Keratinocyte (primary cell): ENCODE data around the gene NKX3-2. TPM values are rescaled to one million over a fixed set of nuclear protein-coding genes. Genes with fewer than 3 reads are reported as not detected.
A peak's percentile ranks its signal among the peaks of the same experiment; 100 is the strongest.

Experiments used
- DNase-seq: peaks from one replicate; pipeline ENCODE4 v3.0.0-alpha.2; 2011; ENCODE audit warnings: low read depth, missing footprints, low spot score
- FAIRE-seq: peaks from 2 replicates; lab custom pipeline; 2011; peaks lifted over from hg19 to GRCh38; lab: Jason Lieb, UNC
- H2AFZ ChIP-seq: 2 replicates; pipeline ENCODE4 v1.6.0; 2012; ENCODE audit warnings: low read length, control low read depth, inconsistent platforms; ENCODE audit not compliant: control insufficient read depth
- H3K27ac ChIP-seq: 2 replicates; pipeline ENCODE4 v1.5.1; 2011; ENCODE audit warnings: low read length; ENCODE audit not compliant: control insufficient read depth, insufficient read depth
- H3K27me3 ChIP-seq: 3 replicates; pipeline ENCODE4 v1.6.0; 2011; ENCODE audit warnings: low read length; ENCODE audit not compliant: control insufficient read depth, insufficient read depth; ENCODE audit errors: extremely low read depth
- H3K36me3 ChIP-seq, 2 experiments: 2 replicates in 1 of 2; 3 replicates in 1 of 2; pipeline ENCODE4 v1.5.1; 2011; ENCODE audit warnings: low read length in 2 of 2, mild to moderate bottlenecking in 1 of 2; ENCODE audit not compliant: control insufficient read depth in 2 of 2, insufficient read depth in 2 of 2; ENCODE audit errors: extremely low read depth in 1 of 2
- H3K4me1 ChIP-seq: 3 replicates; pipeline ENCODE4 v1.5.1; 2011; ENCODE audit warnings: low read length; ENCODE audit not compliant: control insufficient read depth, insufficient read depth; ENCODE audit errors: extremely low read depth
- H3K4me2 ChIP-seq: 3 replicates; pipeline ENCODE4 v1.6.0; 2011; ENCODE audit warnings: low read depth, low read length; ENCODE audit not compliant: control insufficient read depth, insufficient read depth; ENCODE audit errors: extremely low read depth
- H3K4me3 ChIP-seq, 3 experiments: fragments of 200-600 bp in 1 of 3; sonication (generic) in 1 of 3; 2 replicates in 2 of 3; 3 replicates in 1 of 3; pipeline ENCODE4 v1.5.1; 2011 to 2016; ENCODE audit warnings: low read length in 3 of 3, mild to moderate bottlenecking in 3 of 3, control low read depth in 2 of 3, inconsistent platforms in 1 of 3, low read depth in 1 of 3, mixed read lengths in 1 of 3, mixed run types in 1 of 3, moderate library complexity in 1 of 3; ENCODE audit not compliant: control insufficient read depth in 2 of 3, insufficient read depth in 2 of 3; ENCODE audit errors: extremely low read depth in 1 of 3
- H3K79me2 ChIP-seq: 2 replicates; pipeline ENCODE4 v1.6.0; 2012; ENCODE audit warnings: low read length; ENCODE audit not compliant: control insufficient read depth, insufficient read depth
- H3K9ac ChIP-seq: 3 replicates; pipeline ENCODE4 v1.6.0; 2011; ENCODE audit warnings: low read length; ENCODE audit not compliant: control insufficient read depth, insufficient read depth; ENCODE audit errors: extremely low read depth
- H3K9me1 ChIP-seq: 3 replicates; pipeline ENCODE4 v1.6.0; 2011; ENCODE audit warnings: low read length; ENCODE audit not compliant: control insufficient read depth, insufficient read depth; ENCODE audit errors: extremely low read depth
- H3K9me3 ChIP-seq: 2 replicates; pipeline ENCODE4 v1.5.1; 2012; ENCODE audit warnings: low read depth, low read length; ENCODE audit not compliant: control insufficient read depth
- H4K20me1 ChIP-seq: 3 replicates; pipeline ENCODE4 v1.6.0; 2011; ENCODE audit warnings: low read length; ENCODE audit not compliant: control insufficient read depth, insufficient read depth; ENCODE audit errors: extremely low read depth
- CTCF ChIP-seq, 3 experiments: IDR thresholded peaks in 1 of 3; conservative IDR thresholded peaks in 1 of 3; optimal IDR thresholded peaks in 1 of 3; 2 replicates in 2 of 3; 3 replicates in 1 of 3; pipeline versions ENCODE3 to v1.5.1; 2011; ENCODE audit warnings: low read length in 3 of 3, mild to moderate bottlenecking in 3 of 3, moderate library complexity in 2 of 3, control low read depth in 1 of 3, inconsistent platforms in 1 of 3; ENCODE audit not compliant: insufficient read depth in 2 of 3; ENCODE audit errors: extremely low read depth in 1 of 3
- EZH2 ChIP-seq: IDR thresholded peaks from one replicate; pipeline ENCODE4 v1.6.1; 2012; ENCODE audit warnings: inconsistent platforms, mild to moderate bottlenecking, low read length, moderate library complexity
- dilution Hi-C: fragments of 300-500 bp; cut with MboI; formaldehyde crosslinking; loops from one replicate; pipeline ENCODE4 v1.7.0; 2020; ENCODE audit warnings: low sequenced_read_pairs; ENCODE audit not compliant: extremely low pct_ligation_motif_present
- polyA plus RNA-seq, 5 experiments: library from polyadenylated mRNA; depleted of rRNA in 3 of 5; stranded (reverse) in 3 of 5; stranded (forward) in 1 of 5; unstranded in 1 of 5; fragments of >200 nt; gene quantifications; 1 replicate in 1 of 5; 2 replicates in 3 of 5; 3 replicates in 1 of 5; pipeline versions ENCODE4 v1.2.1 to v1.2.3, GENCODE V29; 2011 to 2012; ENCODE audit warnings: missing spikeins in 2 of 5, low read depth in 1 of 5, low replicate concordance in 1 of 5

Gene NKX3-2
- polyA plus RNA-seq, 1 donor (not counting 4 experiments of a cell fraction or from before 2014, with no cell fraction given), result 0.04 TPM

- H3K79me2 ChIP-seq, result no peaks in the 10 kb centered on the region
- peaks cover 6% of the 10 kb centered on the region for H4K20me1 ChIP-seq
- FAIRE-seq (no peak), DNase-seq (no peak)
- TF ChIP-seq CTCF (optimal IDR thresholded peaks at IDR 0.05 in 1 of 3, IDR thresholded peaks at IDR 0.05 in 1 of 3, conservative IDR thresholded peaks at IDR 0.05 in 1 of 3; ENCODE audit: extremely low read depth in 1 of 3, insufficient read depth in 2 of 3, low read length in 3 of 3), result no peak
- TF ChIP-seq EZH2, result peak; percentile 75
- no peak overlapping the region for H3K27ac ChIP-seq
- no peaks in the 10 kb centered on the region for H3K36me3 ChIP-seq
- H3K4me1 ChIP-seq, result peaks cover 2% of the 10 kb centered on the region
- H3K9me3 ChIP-seq, result no peaks in the 10 kb centered on the region
- dilution Hi-C loops, result no loop called here
- H3K9me1 ChIP-seq, result no peaks in the 10 kb centered on the region
- H2AFZ ChIP-seq, result no peak overlapping the region
- peaks cover 100% of the 10 kb centered on the region for H3K27me3 ChIP-seq
- H3K9ac ChIP-seq, result no peak overlapping the region
- no peak overlapping the region for H3K4me3 ChIP-seq
- no peak overlapping the region for H3K4me2 ChIP-seq
Observed at GRCh38 chr4:13537011-13537831, 7.1 kb downstream of the NKX3-2 start.

GRCh38 chr4:13536607-13537006 lies 7.7 kb downstream of the NKX3-2 start:
- H3K4me2 ChIP-seq, result no peak overlapping the region
- no peaks in the 10 kb centered on the region for H3K36me3 ChIP-seq
- no peaks in the 10 kb centered on the region for H3K9me3 ChIP-seq
- no peak overlapping the region for H3K4me3 ChIP-seq
- H2AFZ ChIP-seq, result no peak overlapping the region
- dilution Hi-C loops, result no loop called here
- no peak for DNase-seq
- H4K20me1 ChIP-seq, result peaks cover 6% of the 10 kb centered on the region
- H3K9me1 ChIP-seq, result no peaks in the 10 kb centered on the region
- H3K27me3 ChIP-seq, result peaks cover 99% of the 10 kb centered on the region
- FAIRE-seq, result no peak
- H3K27ac ChIP-seq, result no peak overlapping the region
- H3K9ac ChIP-seq, result no peak overlapping the region
- TF ChIP-seq CTCF (optimal IDR thresholded peaks at IDR 0.05 in 1 of 3, IDR thresholded peaks at IDR 0.05 in 1 of 3, conservative IDR thresholded peaks at IDR 0.05 in 1 of 3; ENCODE audit: extremely low read depth in 1 of 3, insufficient read depth in 2 of 3, low read length in 3 of 3) (no peak), EZH2 (no peak)
- H3K4me1 ChIP-seq, result no peaks in the 10 kb centered on the region
- no peaks in the 10 kb centered on the region for H3K79me2 ChIP-seq
